Neural cell (in vitro differentiated cells): Measurements from ENCODE around the gene CSMD2. TPM values are rescaled to one million over a fixed set of nuclear protein-coding genes. Genes with fewer than 3 reads are reported as not detected.

Experiments
- H2AFZ ChIP-seq: fragments of 200-600, 300-800 bp; sonication (generic), shearing (Covaris generic); 2 replicates; pipeline ENCODE4 v1.6.0; 2014; ENCODE audit warnings: low read depth, mild to moderate bottlenecking, antibody characterized with exemption, low read length, moderate library complexity
- H3F3A ChIP-seq: fragments of 200-600 bp; shearing (Covaris generic); 2 replicates; pipeline ENCODE4 v1.6.1; 2016; ENCODE audit warnings: mild to moderate bottlenecking, moderate library complexity, mixed read lengths, antibody characterized with exemption, low read length; ENCODE audit not compliant: insufficient read depth, poor library complexity, severe bottlenecking
- H3K27ac ChIP-seq: fragments of 200-600, 300-800 bp; sonication (generic), shearing (Covaris generic); 2 replicates; pipeline ENCODE4 v1.5.1; 2014; ENCODE audit warnings: mild to moderate bottlenecking, low read length, moderate library complexity
- H3K27me3 ChIP-seq: fragments of 300-800, 200-600 bp; sonication (generic), shearing (Covaris generic); 2 replicates; pipeline ENCODE4 v1.6.0; 2014; ENCODE audit warnings: mild to moderate bottlenecking, low read depth, low read length, moderate library complexity; ENCODE audit not compliant: insufficient read depth
- H3K36me3 ChIP-seq: fragments of 300-800, 200-600 bp; sonication (generic), shearing (Covaris generic); 2 replicates; pipeline ENCODE4 v1.5.1; 2014; ENCODE audit warnings: mild to moderate bottlenecking, antibody characterized with exemption, low read length, moderate library complexity; ENCODE audit not compliant: insufficient read depth
- H3K4me2 ChIP-seq: fragments of 300-800, 200-600 bp; sonication (generic), shearing (Covaris generic); 2 replicates; pipeline ENCODE4 v1.6.0; 2014; ENCODE audit warnings: mild to moderate bottlenecking, low read length
- H3K4me3 ChIP-seq: fragments of 300-800, 200-600 bp; sonication (generic), shearing (Covaris generic); 2 replicates; pipeline ENCODE4 v1.5.1; 2014; ENCODE audit warnings: mild to moderate bottlenecking, low read length, moderate library complexity
- H3K79me2 ChIP-seq: fragments of 200-600 bp; shearing (Covaris generic); replicated peaks from 2 replicates; pipeline ENCODE4 v1.6.0; 2014; ENCODE audit warnings: mild to moderate bottlenecking, low read length, moderate library complexity; ENCODE audit not compliant: insufficient read depth
- H3K9ac ChIP-seq: fragments of 300-800, 200-600 bp; sonication (generic), shearing (Covaris generic); 2 replicates; pipeline ENCODE4 v1.6.1; 2016; ENCODE audit warnings: mild to moderate bottlenecking, low read length, mixed read lengths
- H3K9me2 ChIP-seq: fragments of 200-600 bp; shearing (Covaris generic); 2 replicates; pipeline ENCODE4 v1.6.1; 2016; ENCODE audit warnings: mild to moderate bottlenecking, low read length, mixed read lengths; ENCODE audit not compliant: insufficient read depth
- H3K9me3 ChIP-seq: fragments of 200-600, 300-800 bp; sonication (generic), shearing (Covaris generic); 2 replicates; pipeline ENCODE4 v1.6.1; 2016; ENCODE audit warnings: mild to moderate bottlenecking, mixed run types, low read length, moderate library complexity, mixed read lengths
- H4K20me1 ChIP-seq: fragments of 200-600 bp; shearing (Covaris generic); 2 replicates; pipeline ENCODE4 v1.6.1; 2016; ENCODE audit warnings: mild to moderate bottlenecking, mixed run types; ENCODE audit not compliant: insufficient read depth
- EP300 ChIP-seq: fragments of 450-650 bp; conservative IDR thresholded peaks from 2 replicates; pipeline ENCODE4 v1.6.1; 2014; ENCODE audit warnings: antibody characterized with exemption, mild to moderate bottlenecking, moderate library complexity; ENCODE audit not compliant: poor library complexity, severe bottlenecking
- EZH2 ChIP-seq: fragments of 200-600, 300-800 bp; shearing (Covaris generic), sonication (generic); IDR thresholded peaks from 2 replicates; pipeline ENCODE4 v1.6.1; 2014; ENCODE audit warnings: antibody characterized with exemption, low read length, borderline replicate concordance, mild to moderate bottlenecking; ENCODE audit not compliant: insufficient read depth, poor library complexity, severe bottlenecking
- MXI1 ChIP-seq: fragments of 450-650 bp; conservative IDR thresholded peaks from 2 replicates; pipeline ENCODE4 v1.6.1; 2014; ENCODE audit warnings: antibody characterized with exemption, mild to moderate bottlenecking; ENCODE audit not compliant: poor library complexity, severe bottlenecking
- POLR2AphosphoS5 ChIP-seq: IDR thresholded peaks from 2 replicates; pipeline ENCODE4 v1.6.1; 2012
- RAD21 ChIP-seq: fragments of 450-650 bp; conservative IDR thresholded peaks from 2 replicates; pipeline ENCODE4 v1.6.1; 2014; ENCODE audit warnings: antibody characterized with exemption, mild to moderate bottlenecking, moderate library complexity
- SMC3 ChIP-seq: fragments of 450-650 bp; conservative IDR thresholded peaks from 2 replicates; pipeline ENCODE4 v1.6.1; 2014; ENCODE audit warnings: antibody characterized with exemption, mild to moderate bottlenecking, moderate library complexity; ENCODE audit not compliant: poor library complexity
- TAF1 ChIP-seq: IDR thresholded peaks from 2 replicates; pipeline ENCODE4 v1.6.1; 2012; ENCODE audit warnings: low read depth
- polyA plus RNA-seq: library from polyadenylated mRNA; depleted of rRNA; stranded (reverse); fragments of >200 nt; gene quantifications from 2 replicates; pipeline ENCODE4 v1.2.3, GENCODE V29; 2014
- TF ChIP-seq, protein P1 (sequence below): fragments of 450-650 bp; IDR thresholded peaks from 2 replicates; pipeline ENCODE4 v1.5.1; 2014; ENCODE audit warnings: antibody characterized with exemption, mild to moderate bottlenecking, moderate library complexity; ENCODE audit not compliant: poor library complexity, severe bottlenecking
- TF ChIP-seq, protein P2 (sequence below): IDR thresholded peaks from 2 replicates; pipeline ENCODE4 v1.6.1; 2012; ENCODE audit warnings: borderline replicate concordance

CSMD2 gene
- polyA plus RNA-seq, 1 donor from 2014 or later: 9.6 TPM

DNA sequence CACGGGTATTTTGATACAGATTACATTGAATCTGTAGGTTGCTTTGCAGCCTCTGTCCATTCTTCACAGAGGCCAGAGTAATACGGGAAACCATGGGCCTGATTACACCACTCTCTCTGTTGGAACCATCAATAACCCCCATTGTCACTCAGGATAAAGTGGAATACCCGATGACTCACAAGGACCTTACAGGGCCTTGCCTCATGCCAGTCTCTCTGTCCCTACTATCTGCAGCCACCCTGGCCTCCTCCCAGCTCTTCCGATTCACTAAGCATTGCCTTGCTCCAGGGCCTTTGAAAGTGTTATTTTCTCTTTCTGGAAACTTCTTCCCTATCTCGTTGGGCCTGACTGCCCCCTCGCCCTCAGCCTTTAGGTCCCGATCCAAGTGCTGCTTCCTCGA lies 239.4 kb downstream of the CSMD2 start:
- Histone ChIP-seq H3K4me3 (no peak overlapping the region), H3K4me2 (no peak overlapping the region), H2AFZ (no peak overlapping the region), H3K36me3 (no peaks in the 10 kb centered on the region), H4K20me1 (no peaks in the 10 kb centered on the region), H3K27me3 (no peaks in the 10 kb centered on the region), H3K9me3 (no peaks in the 10 kb centered on the region), H3K27ac (no peak overlapping the region), H3K79me2 (no peaks in the 10 kb centered on the region), H3K9ac (no peak overlapping the region), H3F3A (no peaks in the 10 kb centered on the region), H3K9me2 (no peaks in the 10 kb centered on the region)
- TF ChIP-seq EP300 (no peak), MXI1 (no peak), SMC3 (no peak), TAF1 (no peak), EZH2 (no peak), POLR2AphosphoS5 (no peak), RAD21 (no peak)
- TF ChIP-seq, protein P1, sequence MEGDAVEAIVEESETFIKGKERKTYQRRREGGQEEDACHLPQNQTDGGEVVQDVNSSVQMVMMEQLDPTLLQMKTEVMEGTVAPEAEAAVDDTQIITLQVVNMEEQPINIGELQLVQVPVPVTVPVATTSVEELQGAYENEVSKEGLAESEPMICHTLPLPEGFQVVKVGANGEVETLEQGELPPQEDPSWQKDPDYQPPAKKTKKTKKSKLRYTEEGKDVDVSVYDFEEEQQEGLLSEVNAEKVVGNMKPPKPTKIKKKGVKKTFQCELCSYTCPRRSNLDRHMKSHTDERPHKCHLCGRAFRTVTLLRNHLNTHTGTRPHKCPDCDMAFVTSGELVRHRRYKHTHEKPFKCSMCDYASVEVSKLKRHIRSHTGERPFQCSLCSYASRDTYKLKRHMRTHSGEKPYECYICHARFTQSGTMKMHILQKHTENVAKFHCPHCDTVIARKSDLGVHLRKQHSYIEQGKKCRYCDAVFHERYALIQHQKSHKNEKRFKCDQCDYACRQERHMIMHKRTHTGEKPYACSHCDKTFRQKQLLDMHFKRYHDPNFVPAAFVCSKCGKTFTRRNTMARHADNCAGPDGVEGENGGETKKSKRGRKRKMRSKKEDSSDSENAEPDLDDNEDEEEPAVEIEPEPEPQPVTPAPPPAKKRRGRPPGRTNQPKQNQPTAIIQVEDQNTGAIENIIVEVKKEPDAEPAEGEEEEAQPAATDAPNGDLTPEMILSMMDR: no peak
- TF ChIP-seq, protein P2, sequence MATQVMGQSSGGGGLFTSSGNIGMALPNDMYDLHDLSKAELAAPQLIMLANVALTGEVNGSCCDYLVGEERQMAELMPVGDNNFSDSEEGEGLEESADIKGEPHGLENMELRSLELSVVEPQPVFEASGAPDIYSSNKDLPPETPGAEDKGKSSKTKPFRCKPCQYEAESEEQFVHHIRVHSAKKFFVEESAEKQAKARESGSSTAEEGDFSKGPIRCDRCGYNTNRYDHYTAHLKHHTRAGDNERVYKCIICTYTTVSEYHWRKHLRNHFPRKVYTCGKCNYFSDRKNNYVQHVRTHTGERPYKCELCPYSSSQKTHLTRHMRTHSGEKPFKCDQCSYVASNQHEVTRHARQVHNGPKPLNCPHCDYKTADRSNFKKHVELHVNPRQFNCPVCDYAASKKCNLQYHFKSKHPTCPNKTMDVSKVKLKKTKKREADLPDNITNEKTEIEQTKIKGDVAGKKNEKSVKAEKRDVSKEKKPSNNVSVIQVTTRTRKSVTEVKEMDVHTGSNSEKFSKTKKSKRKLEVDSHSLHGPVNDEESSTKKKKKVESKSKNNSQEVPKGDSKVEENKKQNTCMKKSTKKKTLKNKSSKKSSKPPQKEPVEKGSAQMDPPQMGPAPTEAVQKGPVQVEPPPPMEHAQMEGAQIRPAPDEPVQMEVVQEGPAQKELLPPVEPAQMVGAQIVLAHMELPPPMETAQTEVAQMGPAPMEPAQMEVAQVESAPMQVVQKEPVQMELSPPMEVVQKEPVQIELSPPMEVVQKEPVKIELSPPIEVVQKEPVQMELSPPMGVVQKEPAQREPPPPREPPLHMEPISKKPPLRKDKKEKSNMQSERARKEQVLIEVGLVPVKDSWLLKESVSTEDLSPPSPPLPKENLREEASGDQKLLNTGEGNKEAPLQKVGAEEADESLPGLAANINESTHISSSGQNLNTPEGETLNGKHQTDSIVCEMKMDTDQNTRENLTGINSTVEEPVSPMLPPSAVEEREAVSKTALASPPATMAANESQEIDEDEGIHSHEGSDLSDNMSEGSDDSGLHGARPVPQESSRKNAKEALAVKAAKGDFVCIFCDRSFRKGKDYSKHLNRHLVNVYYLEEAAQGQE: no peak

- H3K4me2 ChIP-seq: no peak overlapping the region
- H4K20me1 ChIP-seq: no peaks in the 10 kb centered on the region
- no peaks in the 10 kb centered on the region for H3K79me2 ChIP-seq
- H3K9me2 ChIP-seq: no peaks in the 10 kb centered on the region
- H3K9ac ChIP-seq: no peak overlapping the region
- no peaks in the 10 kb centered on the region for H3K36me3 ChIP-seq
- no peak overlapping the region for H3K27ac ChIP-seq
- H3K27me3 ChIP-seq: no peaks in the 10 kb centered on the region
- no peaks in the 10 kb centered on the region for H3K9me3 ChIP-seq
- H3K4me3 ChIP-seq: no peak overlapping the region
- H3F3A ChIP-seq: no peaks in the 10 kb centered on the region
- TF ChIP-seq, protein P1: no peak
- TF ChIP-seq RAD21 (no peak), TAF1 (no peak), SMC3 (no peak), POLR2AphosphoS5 (no peak)
- no peak overlapping the region for H2AFZ ChIP-seq
These were observed 243.7 kb downstream of the CSMD2 start for GRCh38 chr1:33921281-33921680.
